Activated T-helper 17 cell treated with anti-CD3 and anti-CD28 coated beads, Interleukin-2, amount 50 U/mL, for 72 hours (primary cell): ENCODE measurements around the gene MRI1. TPM values are rescaled to one million over a fixed set of nuclear protein-coding genes. Genes with fewer than 3 reads are reported as not detected.

Experiments used
- ATAC-seq: fragments of 150-1000 bp; cut with Tn5 transposase; replicated peaks from 2 replicates; pipeline ENCODE4 v1.10.0; 2021; ENCODE audit warnings: mild to moderate bottlenecking, moderate library complexity
- H3K27ac Mint-ChIP-seq: one replicate; pipeline ENCODE4 v1.8.0; 2022; ENCODE audit warnings: mixed read lengths
- H3K27me3 Mint-ChIP-seq: one replicate; pipeline ENCODE4 v1.8.0; 2022; ENCODE audit warnings: mixed read lengths
- H3K36me3 Mint-ChIP-seq: one replicate; pipeline ENCODE4 v1.8.0; 2022; ENCODE audit warnings: low read depth, mild to moderate bottlenecking, mixed read lengths
- H3K4me1 Mint-ChIP-seq: one replicate; pipeline ENCODE4 v1.8.0; 2022; ENCODE audit warnings: mixed read lengths
- H3K4me3 Mint-ChIP-seq: one replicate; pipeline ENCODE4 v1.8.0; 2022; ENCODE audit warnings: mild to moderate bottlenecking, mixed read lengths
- H3K9me3 Mint-ChIP-seq: one replicate; pipeline ENCODE4 v1.8.0; 2022; ENCODE audit warnings: mixed read lengths
- total RNA-seq, 2 donors: library from RNA; stranded (reverse); gene quantifications; one replicate each; pipeline ENCODE4 v1.2.3, GENCODE V29; 2022

MRI1 gene
- total RNA-seq, 2 donors from 2014 or later = 45.3 to 53.7 TPM

DNA sequence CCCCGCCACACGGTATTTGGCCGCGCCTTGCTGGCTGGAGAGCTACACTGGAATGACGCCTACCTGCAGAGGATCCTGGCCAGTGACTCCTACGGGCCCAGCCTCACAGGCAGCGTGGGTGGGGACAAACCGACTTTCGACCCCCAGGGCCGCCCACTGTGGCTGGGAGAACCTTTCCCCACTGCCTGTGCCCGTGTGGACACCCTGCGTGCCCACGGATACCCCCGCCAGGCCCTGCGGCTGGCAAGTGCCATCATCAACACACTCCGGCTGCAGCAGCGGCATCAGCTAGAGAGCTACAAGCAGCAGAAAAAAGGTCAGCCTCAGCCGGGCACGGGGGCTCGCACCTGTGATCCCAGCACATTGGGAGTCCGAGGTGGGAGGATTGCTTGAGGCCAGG lies 50.2 kb downstream of the MRI1 start:
- Mint-ChIP-seq H3K4me1 (peaks cover 5% of the 10 kb centered on the region), H3K9me3 (no peaks in the 10 kb centered on the region), H3K27me3 (no peaks in the 10 kb centered on the region), H3K4me3 (no peak overlapping the region), H3K36me3 (peaks cover 19% of the 10 kb centered on the region), H3K27ac (no peak overlapping the region)
- no peak for ATAC-seq

DNA sequence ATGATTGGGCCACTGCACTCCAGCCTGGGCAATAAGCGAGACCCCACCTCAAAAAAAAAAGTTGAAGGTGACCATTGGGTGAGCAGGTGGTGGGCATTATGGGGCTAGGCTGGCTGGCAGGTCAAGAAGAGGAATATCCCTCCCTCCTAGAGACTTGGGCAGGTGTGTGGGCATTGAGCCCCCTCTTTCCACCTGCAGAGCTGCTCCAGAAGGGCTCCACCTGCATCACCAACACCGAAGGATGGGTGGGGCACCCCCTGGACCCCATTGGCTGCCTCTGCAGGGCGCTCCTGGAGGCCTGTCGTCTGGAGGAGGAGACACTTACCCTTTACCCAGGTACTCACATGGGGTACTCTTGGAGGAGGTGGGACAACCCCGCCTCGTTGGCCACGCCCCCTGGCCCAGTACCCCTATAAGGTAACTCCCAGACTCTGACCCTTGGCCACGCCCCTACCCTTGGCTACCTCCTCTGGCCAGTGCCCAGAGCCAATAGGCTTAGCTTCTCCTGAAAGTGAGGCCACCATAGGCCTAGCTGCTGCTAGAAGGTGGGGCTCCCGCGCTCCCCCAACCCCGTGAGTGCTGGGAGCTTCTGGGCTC lies 52.8 kb downstream of the MRI1 start:
- H3K4me1 Mint-ChIP-seq = peaks cover 5% of the 10 kb centered on the region
- peak overlapping the region; percentile 67 for H3K4me3 Mint-ChIP-seq
- no peak overlapping the region for H3K27ac Mint-ChIP-seq
- ATAC-seq = peak; percentile 86
- no peaks in the 10 kb centered on the region for H3K9me3 Mint-ChIP-seq
- H3K27me3 Mint-ChIP-seq = no peaks in the 10 kb centered on the region
- H3K36me3 Mint-ChIP-seq = peaks cover 17% of the 10 kb centered on the region

DNA sequence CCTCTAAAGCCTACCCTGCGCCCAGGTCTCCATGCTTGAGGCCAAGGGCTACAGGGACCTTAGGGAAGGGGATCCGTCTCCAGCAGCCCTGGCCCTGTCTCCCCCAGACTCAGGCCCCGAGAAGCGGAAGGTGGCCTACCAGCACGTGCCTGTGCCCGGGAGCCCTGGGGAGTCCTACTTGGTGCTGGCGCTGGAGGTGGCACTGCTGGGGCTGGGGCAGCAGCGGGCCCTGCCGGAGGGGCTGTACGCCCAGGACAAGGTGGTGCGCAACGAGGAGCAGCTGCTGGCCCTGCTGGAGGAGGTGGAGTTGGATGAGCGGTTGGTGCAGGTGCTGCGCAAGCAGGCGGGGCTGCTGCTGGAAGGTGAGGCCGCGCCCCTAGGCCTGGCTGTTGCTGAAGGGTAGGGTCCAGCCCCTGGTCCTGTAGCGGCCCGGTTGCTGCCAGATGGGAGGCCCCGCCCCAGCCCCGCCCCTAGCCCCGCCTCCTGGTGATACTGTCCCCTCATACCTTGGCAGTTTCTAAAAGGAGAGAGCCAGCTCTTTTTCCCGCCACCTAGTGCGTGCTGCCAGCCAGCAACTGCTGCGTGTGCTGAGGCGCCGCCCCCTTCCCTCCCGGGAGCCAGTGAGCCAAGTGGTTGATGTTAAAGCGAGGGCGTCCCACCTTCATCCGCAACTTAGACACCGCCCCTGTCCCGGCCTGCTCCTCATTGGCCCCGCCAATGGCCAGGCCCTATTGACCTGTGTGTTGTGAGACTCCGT lies 53.5 kb downstream of the MRI1 start:
- peaks cover 15% of the 10 kb centered on the region for H3K36me3 Mint-ChIP-seq
- peaks cover 5% of the 10 kb centered on the region for H3K4me1 Mint-ChIP-seq
- no peak overlapping the region for H3K27ac Mint-ChIP-seq
- no peaks in the 10 kb centered on the region for H3K9me3 Mint-ChIP-seq
- H3K27me3 Mint-ChIP-seq = no peaks in the 10 kb centered on the region
- peak; percentile 84 for ATAC-seq
- peak overlapping the region; percentile 67 for H3K4me3 Mint-ChIP-seq

DNA sequence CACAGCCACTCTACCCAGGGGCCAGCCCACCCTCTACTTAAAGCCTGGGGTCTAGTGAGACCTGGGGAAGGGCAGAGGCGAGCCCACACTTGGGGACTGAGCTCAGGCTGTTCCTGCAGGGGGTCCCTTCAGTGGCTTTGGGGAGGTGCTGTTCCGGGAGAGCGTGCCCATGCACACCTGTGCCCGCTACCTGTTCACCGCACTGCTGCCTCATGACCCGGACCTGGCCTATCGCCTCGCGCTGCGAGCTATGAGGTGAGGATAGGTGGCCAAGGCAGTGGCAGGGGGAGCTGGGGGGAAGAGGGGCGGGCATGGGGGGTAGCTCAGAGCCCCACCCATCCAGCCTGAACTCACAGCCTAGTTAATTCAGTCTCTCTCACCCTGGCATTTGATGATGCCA lies 54.9 kb downstream of the MRI1 start:
- no peak for ATAC-seq
- Mint-ChIP-seq H3K4me3 (no peak overlapping the region), H3K36me3 (peaks cover 7% of the 10 kb centered on the region), H3K27ac (no peak overlapping the region), H3K4me1 (no peaks in the 10 kb centered on the region), H3K27me3 (no peaks in the 10 kb centered on the region), H3K9me3 (no peaks in the 10 kb centered on the region)

DNA sequence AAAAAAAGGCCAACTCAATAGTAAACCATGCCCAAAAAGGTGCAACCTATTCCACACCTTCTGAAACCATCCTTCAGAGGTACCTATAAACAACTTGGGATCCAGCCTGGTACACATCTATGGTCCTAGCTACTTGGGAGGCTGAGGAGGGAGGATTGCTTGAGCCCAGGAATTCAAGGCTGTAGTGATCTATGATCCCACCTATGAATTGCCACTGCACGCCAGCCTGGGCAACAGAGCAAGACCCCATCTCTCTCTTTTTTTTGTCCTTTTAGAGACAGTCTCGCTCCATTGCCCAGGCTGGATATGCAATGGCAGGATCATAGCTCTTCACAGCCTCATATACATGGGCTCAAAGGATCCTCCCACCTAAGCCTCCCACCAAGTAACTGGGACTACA lies 57.0 kb downstream of the MRI1 start:
- ATAC-seq = no peak
- Mint-ChIP-seq H3K36me3 (peaks cover 7% of the 10 kb centered on the region), H3K9me3 (no peaks in the 10 kb centered on the region), H3K27me3 (no peaks in the 10 kb centered on the region), H3K4me1 (no peaks in the 10 kb centered on the region), H3K4me3 (no peak overlapping the region), H3K27ac (no peak overlapping the region)

DNA sequence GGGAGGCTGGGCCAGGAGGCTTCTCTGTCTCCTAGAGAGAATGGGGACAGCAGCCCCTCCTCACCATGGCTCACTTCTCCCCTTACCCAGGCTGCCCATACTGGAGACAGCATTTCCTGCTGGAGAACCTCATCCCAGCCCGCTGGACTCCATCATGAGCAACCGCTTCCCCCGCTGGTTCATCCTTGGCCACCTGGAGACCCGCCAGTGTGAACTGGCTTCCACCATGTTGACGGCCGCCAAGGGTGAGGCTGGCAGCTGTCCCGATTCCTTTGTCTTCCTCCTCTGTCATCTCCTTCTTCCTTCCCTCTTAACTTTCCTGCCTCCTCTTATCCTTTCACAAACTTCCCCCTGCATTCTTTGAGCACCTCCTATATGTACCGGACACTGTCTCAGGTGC lies 58.9 kb downstream of the MRI1 start:
- Mint-ChIP-seq H3K27me3 (no peaks in the 10 kb centered on the region), H3K4me3 (no peak overlapping the region), H3K27ac (peak overlapping the region; percentile 36), H3K9me3 (no peaks in the 10 kb centered on the region), H3K4me1 (no peaks in the 10 kb centered on the region), H3K36me3 (peaks cover 15% of the 10 kb centered on the region)
- ATAC-seq = no peak

Other genes starting within 250 kb of the MRI1 start
- gene C19orf53, start 9.9 kb downstream of the MRI1 start, total RNA-seq = 100 to 1,000 TPM in 1 of 2 donors, 10 to 100 TPM in 1; 76.7 to 127 TPM
- gene ZSWIM4, start 30.9 kb downstream of the MRI1 start, total RNA-seq = 10 to 100 TPM in 1 of 2 donors, 1 to 10 TPM in 1; 5.4 to 10.6 TPM
- 1 to 10 TPM; 1.2 to 3.6 TPM for gene NANOS3, start 112.6 kb downstream of the MRI1 start, total RNA-seq
- 10 to 100 TPM in 1 of 2 donors, 1 to 10 TPM in 1; 4.8 to 12.5 TPM for gene BRME1, start 141.6 kb downstream of the MRI1 start, total RNA-seq
- 10 to 100 TPM; 34.6 to 35.4 TPM for gene CC2D1A, start 141.7 kb downstream of the MRI1 start, total RNA-seq
- gene PODNL1, start 173.9 kb downstream of the MRI1 start, total RNA-seq = 1 to 10 TPM in 1 of 2 donors, under 1 TPM in 1; 0.90 to 1.0 TPM
- 10 to 100 TPM; 60.9 to 67.7 TPM for gene DCAF15, start 188.0 kb downstream of the MRI1 start, total RNA-seq
- gene RFX1, start 241.8 kb downstream of the MRI1 start, total RNA-seq = 10 to 100 TPM; 12.6 to 12.9 TPM